Neural cell (in vitro differentiated cells): ENCODE measurements around the gene SLC22A31.

Source experiments
- POLR2AphosphoS5 ChIP-seq: IDR thresholded peaks from 2 replicates; pipeline ENCODE4 v1.6.1; 2012
- SMC3 ChIP-seq: fragments of 450-650 bp; conservative IDR thresholded peaks from 2 replicates; pipeline ENCODE4 v1.6.1; 2014; ENCODE audit warnings: antibody characterized with exemption, mild to moderate bottlenecking, moderate library complexity; ENCODE audit not compliant: poor library complexity
- TF ChIP-seq, protein P1 (sequence below): fragments of 450-650 bp; IDR thresholded peaks from 2 replicates; pipeline ENCODE4 v1.5.1; 2014; ENCODE audit warnings: antibody characterized with exemption, mild to moderate bottlenecking, moderate library complexity; ENCODE audit not compliant: poor library complexity, severe bottlenecking

DNA sequence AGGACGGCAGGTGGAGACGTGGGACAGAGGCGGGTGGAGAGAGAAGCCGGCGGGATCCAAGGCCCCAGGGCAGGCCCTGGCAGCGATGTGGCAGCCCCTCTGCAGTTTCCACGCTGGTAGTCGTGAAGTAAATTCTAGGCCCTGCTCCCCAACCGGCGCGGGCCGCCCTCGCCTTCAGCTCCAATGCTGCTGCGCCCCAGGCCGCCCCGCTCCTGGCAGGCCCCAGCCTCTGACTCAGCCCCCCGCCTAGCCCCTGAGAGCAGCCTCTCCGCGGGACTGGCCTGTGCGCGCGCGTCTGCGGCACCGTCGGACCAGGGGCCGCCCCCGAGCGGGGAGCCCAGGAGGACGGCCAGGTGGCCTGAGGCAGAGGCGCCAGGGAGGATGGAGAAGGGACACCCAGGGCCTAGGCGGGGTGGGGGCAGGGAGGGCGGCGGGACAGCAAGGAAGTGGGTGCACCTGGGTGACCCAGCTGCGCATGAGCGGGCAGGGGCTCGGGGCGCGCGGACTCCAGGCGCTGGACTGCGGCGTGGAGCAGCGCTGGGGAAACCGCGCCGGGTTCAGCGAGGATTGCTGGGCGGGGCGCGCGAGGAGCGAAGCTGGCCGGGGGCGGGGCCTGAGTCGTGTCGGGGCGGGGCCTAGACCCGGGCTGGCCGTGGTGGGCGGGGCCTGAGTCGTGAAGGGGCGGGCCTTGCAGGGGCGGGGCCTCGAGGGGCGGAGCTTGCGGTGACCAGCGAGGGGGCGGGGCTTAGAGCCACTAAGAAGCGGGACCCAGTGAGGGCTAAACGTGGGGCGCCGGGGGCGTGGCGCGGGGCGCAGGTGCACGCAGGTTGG is 46.8 kb upstream of the SLC22A31 start:
- no peak for TF ChIP-seq POLR2AphosphoS5
- TF ChIP-seq SMC3 = no peak
- TF ChIP-seq, protein P1, sequence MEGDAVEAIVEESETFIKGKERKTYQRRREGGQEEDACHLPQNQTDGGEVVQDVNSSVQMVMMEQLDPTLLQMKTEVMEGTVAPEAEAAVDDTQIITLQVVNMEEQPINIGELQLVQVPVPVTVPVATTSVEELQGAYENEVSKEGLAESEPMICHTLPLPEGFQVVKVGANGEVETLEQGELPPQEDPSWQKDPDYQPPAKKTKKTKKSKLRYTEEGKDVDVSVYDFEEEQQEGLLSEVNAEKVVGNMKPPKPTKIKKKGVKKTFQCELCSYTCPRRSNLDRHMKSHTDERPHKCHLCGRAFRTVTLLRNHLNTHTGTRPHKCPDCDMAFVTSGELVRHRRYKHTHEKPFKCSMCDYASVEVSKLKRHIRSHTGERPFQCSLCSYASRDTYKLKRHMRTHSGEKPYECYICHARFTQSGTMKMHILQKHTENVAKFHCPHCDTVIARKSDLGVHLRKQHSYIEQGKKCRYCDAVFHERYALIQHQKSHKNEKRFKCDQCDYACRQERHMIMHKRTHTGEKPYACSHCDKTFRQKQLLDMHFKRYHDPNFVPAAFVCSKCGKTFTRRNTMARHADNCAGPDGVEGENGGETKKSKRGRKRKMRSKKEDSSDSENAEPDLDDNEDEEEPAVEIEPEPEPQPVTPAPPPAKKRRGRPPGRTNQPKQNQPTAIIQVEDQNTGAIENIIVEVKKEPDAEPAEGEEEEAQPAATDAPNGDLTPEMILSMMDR = no peak
